Measurements from ENCODE around the gene RHCG.

The RHCG gene

GRCh38 chr15:89504166-89504565 is 7.8 kb upstream of the RHCG start:
- no peak overlapping the region for H3K4me3 ChIP-seq (ENCODE audit: low read depth, low read length)

GRCh38 chr15:89502867-89503595 is 6.6 kb upstream of the RHCG start:
- H3K4me3 ChIP-seq (ENCODE audit: low read depth, low read length): no peak overlapping the region

- H3K4me3 ChIP-seq (ENCODE audit: low read depth, low read length): no peak overlapping the region
Observed at GRCh38 chr15:89501646-89502045, 5.3 kb upstream of the RHCG start.

- no peak overlapping the region for H3K4me3 ChIP-seq (ENCODE audit: low read depth, low read length)
Observed at GRCh38 chr15:89500397-89501270, 4.3 kb upstream of the RHCG start.

GRCh38 chr15:89499156-89499555 is 2.8 kb upstream of the RHCG start:
- H3K4me3 ChIP-seq (ENCODE audit: low read depth, low read length): no peak overlapping the region

- no peak overlapping the region for H3K4me3 ChIP-seq (ENCODE audit: low read depth, low read length)
Observed at GRCh38 chr15:89498574-89498906, 2.2 kb upstream of the RHCG start.

- no peak overlapping the region for H3K4me3 ChIP-seq (ENCODE audit: low read depth, low read length)
Observed at GRCh38 chr15:89497231-89497630, 848 bp upstream of the RHCG start.

GRCh38 chr15:89495638-89496145 is 691 bp downstream of the RHCG start:
- peak overlapping the region; percentile 27 for H3K4me3 ChIP-seq (ENCODE audit: low read depth, low read length)

GRCh38 chr15:89494941-89495637 is 1.3 kb downstream of the RHCG start:
- no peak overlapping the region for H3K4me3 ChIP-seq (ENCODE audit: low read depth, low read length)

GRCh38 chr15:89494031-89494430 is 2.4 kb downstream of the RHCG start:
- H3K4me3 ChIP-seq (ENCODE audit: low read depth, low read length): no peak overlapping the region

- no peak overlapping the region for H3K4me3 ChIP-seq (ENCODE audit: low read depth, low read length)
Observed at GRCh38 chr15:89492934-89493631, 3.3 kb downstream of the RHCG start.

- H3K4me3 ChIP-seq (ENCODE audit: low read depth, low read length): no peak overlapping the region
Observed at GRCh38 chr15:89492111-89492641, 4.2 kb downstream of the RHCG start.

GRCh38 chr15:89490814-89491315 is 5.5 kb downstream of the RHCG start:
- no peak overlapping the region for H3K4me3 ChIP-seq (ENCODE audit: low read depth, low read length)

- no peak overlapping the region for H3K4me3 ChIP-seq (ENCODE audit: low read depth, low read length)
Observed at GRCh38 chr15:89490081-89490813, 6.1 kb downstream of the RHCG start.

GRCh38 chr15:89489376-89489775 is 7.0 kb downstream of the RHCG start:
- H3K4me3 ChIP-seq (ENCODE audit: low read depth, low read length): no peak overlapping the region

GRCh38 chr15:89487791-89488190 is 8.6 kb downstream of the RHCG start:
- no peak overlapping the region for H3K4me3 ChIP-seq (ENCODE audit: low read depth, low read length)

GRCh38 chr15:89486726-89487050 is 9.7 kb downstream of the RHCG start:
- H3K4me3 ChIP-seq (ENCODE audit: low read depth, low read length): no peak overlapping the region

GRCh38 chr15:89483079-89483478 is 13.3 kb downstream of the RHCG start:
- H3K4me3 ChIP-seq (ENCODE audit: low read depth, low read length): no peak overlapping the region

GRCh38 chr15:89482139-89482538 is 14.2 kb downstream of the RHCG start:
- no peak overlapping the region for H3K4me3 ChIP-seq (ENCODE audit: low read depth, low read length)

- H3K4me3 ChIP-seq (ENCODE audit: low read depth, low read length): no peak overlapping the region
Observed at GRCh38 chr15:89480505-89480904, 15.9 kb downstream of the RHCG start.

Data from iPS-11a (cell line).